Esophagus muscularis mucosa (tissue), 4 donors: ENCODE data around the gene TMEM54.

Experiments used
- CTCF ChIP-seq, 3 experiments: fragments of 200-600 bp in 2 of 3; fragments of 450-650 bp in 1 of 3; sonication (generic) in 2 of 3; IDR thresholded peaks; one replicate each; pipeline ENCODE4 v1.5.1; 2017 to 2019; ENCODE audit warnings: antibody characterized with exemption in 3 of 3, mild to moderate bottlenecking in 2 of 3, moderate library complexity in 1 of 3
- EP300 ChIP-seq: sonication (generic); formaldehyde crosslinking; IDR thresholded peaks from one replicate; pipeline ENCODE4 v1.6.1; 2017; ENCODE audit warnings: antibody characterized with exemption
- POLR2A ChIP-seq: fragments of 450-650 bp; IDR thresholded peaks from one replicate; pipeline ENCODE4 v1.6.1; 2017; ENCODE audit warnings: antibody characterized with exemption, moderate library complexity, mild to moderate bottlenecking, low read depth
- POLR2AphosphoS5 ChIP-seq, 2 donors: sonication (generic); formaldehyde crosslinking; IDR thresholded peaks; one replicate each; pipeline ENCODE4 v1.6.1; 2017; ENCODE audit warnings: antibody characterized with exemption in 2 of 2

GRCh38 chr1:32918179-32918578 is 17.0 kb upstream of the TMEM54 start:
- TF ChIP-seq CTCF (IDR thresholded peaks at IDR 0.05), result no peak
- no peak for TF ChIP-seq EP300
- TF ChIP-seq POLR2AphosphoS5 (IDR thresholded peaks at IDR 0.05), result no peak
- TF ChIP-seq POLR2A, result no peak
